Stimulated activated CD4-positive, alpha-beta T cell treated with anti-CD3 and anti-CD28 coated beads, Interleukin-1b, Interleukin-23, amount 100 ng/mL, for 48 hours (primary cell): ENCODE results near the gene POU6F2.
"Not testable (repeated sequence)": the region's sequence is repeated elsewhere in the genome, so short reads cannot be mapped to it uniquely, and the experiment has no call there.

Experiments used
- DNase-seq: peaks from one replicate; pipeline ENCODE4 v3.0.0-alpha.2; 2020

Gene POU6F2

DNA sequence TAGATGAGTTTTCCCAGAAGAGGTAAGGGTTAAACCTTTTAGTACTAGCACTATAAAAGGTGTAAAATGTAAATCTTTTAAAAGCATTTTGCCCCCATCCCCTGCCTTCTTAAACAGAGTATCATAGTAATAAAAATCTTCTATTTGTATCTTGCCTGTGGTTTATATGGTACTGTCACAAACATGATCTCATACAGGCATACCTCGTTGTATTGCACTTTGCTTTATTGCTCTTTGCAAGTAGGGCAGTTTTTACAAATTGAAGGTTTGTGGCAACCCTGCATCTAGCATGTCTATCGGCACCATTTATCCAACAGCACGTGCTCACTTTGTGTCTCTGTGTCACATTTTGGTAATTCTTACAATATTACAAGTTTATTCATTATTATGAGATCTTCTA, 389.7 kb downstream of the POU6F2 start:
- DNase-seq, result no peak

DNA sequence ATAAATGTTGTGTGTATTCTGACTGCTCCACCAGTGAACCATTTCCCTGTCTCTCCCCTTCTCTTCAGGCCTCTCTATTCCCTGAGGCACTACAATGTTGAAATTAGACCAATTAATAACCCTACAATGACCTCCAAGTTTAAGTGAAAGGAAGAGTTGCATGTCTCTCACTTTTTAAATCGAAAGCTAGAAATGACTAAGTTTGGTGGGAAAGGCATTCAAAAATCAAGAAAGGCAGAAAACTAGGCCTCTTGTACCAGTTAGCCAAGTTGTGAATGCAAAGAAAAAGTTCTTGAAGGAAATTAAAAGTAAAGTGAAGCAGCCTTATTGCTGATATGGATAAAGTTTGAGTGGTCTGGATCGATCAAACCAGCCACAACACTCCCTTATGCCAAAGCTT, 390.2 kb downstream of the POU6F2 start:
- no peak for DNase-seq

DNA sequence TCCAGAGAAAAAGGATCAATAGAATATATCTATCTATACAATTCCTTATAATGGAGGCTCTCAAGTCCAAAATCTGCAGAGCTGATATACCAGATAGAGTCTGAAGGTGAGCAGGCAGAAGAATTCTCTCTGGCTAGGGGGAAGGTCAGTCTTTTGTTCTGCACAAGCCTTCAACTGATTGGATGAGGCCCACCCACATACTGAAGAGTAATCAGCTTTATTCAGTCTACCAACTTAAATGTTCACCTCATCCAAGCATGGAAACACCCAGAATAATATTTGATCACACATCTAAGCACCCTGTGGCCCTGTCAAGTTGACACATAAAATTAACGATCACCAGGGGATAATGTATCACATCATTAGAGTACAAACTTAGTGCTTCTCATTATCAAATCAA, 394.7 kb downstream of the POU6F2 start:
- DNase-seq, result no peak

DNA sequence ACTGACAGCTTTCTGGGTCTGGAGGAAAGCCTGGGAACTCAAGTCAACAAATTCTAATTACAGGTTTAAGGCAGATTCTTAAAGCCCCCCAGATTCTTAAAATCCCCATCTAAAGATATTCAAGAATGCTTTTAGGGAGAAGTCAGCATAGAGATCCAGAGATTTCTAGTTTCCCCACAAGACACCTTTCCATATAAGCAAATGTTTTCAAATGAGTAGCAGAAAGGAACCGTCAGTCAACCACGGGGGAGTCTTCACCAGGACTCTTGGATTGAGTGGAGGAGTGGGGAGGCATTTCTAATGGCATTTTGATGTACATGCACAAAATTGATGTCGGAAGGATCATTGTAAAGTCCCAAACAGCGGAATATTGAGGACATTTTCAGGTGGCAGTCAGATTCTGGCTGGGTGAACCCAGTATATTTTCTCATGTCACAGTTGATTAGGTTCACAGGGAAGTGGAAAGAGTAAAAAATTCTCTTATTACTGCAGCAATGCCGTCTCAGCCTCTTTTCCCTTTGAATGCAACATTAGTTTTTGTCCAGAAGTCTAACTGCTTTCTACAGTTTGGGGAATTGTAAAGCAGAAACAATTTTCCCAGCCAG, 396.8 kb downstream of the POU6F2 start:
- no peak for DNase-seq

DNA sequence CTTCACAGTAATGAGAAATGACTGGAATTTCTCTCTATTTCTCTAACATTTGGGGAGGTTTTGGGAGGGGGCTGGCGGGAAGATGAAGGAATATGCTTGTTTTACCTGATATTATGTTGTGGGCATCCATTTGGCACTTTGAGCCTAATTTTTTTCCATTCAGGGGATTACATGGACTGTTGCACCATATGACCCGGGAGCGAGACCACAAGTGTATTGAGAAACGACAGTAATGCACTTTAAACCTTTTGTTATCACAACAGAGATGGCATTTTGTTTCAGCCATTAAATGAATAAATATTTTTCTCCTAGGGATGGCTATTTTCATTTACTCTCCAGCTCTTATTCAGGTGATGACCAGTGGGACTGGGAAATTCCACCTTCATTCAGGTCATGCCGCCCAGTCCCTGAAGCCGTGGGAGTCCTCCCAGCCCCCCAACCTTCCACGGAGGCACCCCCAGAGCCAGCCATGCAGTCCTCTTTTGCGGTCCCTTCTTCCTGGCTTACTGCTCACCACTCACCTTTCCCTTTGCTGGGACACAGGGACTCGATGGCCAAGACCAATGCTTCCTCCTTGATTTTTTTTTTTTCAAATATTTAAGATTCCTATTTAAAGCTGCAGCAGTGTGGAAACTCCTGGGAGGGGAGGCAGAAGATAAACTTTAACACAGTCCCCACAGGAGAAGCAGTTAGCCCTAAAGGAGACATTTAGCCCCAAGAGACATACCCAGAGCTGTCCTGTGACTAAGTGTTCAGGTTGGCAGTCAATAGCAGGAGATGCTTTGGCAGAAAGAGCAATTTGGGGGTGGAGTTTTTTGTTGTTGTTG, 397.6 kb downstream of the POU6F2 start:
- DNase-seq, result no peak

DNA sequence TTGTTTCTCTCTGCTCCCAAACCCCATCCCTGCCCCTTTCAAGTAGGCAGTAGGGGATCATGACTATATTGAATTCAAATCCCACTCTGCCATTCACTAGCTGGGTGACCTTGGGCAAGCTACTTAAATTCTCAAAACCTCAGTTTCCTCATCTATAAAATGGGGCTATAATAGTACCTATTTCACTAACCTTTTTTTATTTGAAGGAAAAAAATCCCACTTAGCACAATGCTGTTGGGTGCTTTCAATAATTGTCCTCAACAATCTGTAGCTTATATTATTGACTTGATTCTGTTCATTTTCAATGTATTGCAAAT, 398.1 kb downstream of the POU6F2 start:
- no peak for DNase-seq

DNA sequence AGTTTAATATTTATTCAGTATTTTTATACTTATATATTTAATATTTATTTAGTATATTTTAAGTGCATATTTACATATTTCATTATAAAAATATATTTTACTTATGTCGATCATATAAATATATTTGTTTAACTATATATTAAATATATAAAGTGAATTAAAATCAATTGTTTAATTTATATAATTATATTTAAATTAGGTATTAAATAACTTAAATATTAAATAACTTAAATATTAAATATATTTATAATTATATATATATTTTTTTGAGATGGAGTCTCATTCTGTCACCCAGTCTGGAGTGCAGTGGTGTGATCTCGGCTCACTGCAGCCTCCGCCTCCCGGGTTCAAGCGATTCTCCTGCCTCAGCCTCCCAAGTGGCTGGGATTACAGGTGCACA, 399.2 kb downstream of the POU6F2 start:
- DNase-seq, result not testable (repeated sequence)

DNA sequence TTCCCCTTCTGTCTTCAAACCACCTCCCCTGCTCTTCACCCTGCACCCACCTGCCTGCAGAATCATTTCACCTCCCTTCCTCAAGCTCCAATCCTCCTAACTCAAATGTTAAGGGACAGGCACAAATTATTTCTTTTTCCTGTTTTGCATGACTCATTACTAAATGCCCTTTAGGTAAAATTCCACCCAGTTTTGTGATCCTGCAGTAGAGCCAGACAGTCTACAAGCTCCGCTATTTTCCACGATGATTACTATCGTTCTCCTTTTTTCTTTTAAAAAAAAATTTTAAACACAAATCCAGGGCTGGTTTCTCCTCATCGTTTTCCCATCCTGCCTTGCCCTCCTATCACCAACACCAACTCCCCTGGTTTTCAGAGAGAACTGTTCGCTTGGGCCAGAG, 401.7 kb downstream of the POU6F2 start:
- no peak for DNase-seq

DNA sequence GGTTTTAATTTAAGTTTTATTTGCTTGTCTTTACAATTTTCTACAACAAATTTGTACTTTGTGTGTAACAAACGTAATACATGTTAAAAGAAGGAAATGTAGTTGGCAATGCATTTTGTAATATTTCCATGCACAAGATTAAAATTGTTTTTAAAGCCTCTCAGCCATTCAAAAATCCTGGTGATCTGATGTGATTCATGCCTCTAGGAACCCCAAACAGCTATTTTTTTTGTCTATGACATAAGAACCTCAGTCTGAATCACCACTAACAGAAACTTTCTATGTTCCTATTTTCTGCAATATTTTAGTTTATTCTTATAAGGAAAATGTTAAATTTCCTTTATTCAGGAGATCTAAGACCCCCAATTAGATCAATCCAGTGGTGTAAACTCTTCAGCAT, 405.4 kb downstream of the POU6F2 start:
- DNase-seq, result no peak

DNA sequence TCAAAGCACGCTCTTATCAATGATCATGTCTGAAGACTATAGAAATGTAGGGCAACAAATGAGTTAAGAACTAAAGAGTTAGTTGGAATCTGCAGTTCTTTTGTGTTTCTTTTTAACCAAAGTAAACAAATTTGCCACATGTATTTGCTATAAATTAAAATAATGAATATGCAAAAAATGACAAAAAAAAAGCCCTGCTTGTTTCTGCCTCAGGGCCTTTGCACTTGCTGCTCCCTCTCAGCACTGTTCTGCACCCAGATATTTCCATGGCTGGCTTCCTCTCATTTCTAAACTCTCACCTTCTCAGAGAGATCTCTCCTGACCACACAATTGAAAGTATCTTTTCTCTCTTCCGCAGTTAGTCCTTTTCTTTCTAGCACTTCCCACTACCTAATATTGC, 406.7 kb downstream of the POU6F2 start:
- DNase-seq, result no peak

DNA sequence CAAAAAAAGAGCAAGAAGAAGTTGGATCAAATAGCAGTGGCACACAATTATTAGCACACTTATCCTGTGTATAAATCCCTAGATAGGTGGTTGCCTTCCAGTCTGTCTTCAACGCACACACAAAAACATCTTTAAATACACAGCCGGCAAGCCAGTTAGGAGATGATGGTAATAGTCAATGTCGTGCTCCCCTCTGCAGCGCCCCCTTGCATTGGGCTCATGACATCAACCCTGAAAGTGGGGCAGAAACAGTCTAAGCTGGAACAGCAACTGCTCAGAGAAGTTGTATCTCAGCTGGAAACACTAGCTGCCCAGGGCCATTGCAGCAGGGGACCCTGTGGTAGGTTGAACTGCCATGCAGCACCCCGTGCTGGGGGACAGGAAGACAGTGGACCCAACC, 409.0 kb downstream of the POU6F2 start:
- DNase-seq, result no peak

DNA sequence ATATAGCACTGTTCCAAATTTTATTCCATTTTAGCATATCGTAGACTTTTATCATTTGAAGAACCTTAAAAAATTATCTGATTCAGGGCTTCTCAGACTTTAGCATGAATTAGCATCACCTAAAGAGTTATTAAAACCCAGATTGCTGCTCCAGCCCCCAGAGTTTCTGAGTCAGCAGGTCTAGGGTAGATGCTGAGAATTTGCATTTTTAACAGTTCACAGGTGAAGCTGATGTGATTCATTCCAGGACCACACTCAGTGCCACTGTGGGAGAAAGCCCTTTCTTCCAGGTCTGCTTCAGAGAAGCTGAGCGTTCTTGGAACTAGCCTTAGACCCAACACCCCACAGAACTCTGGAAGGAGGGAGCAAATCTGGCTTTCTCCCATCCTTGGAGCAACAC, 414.4 kb downstream of the POU6F2 start:
- DNase-seq, result no peak

DNA sequence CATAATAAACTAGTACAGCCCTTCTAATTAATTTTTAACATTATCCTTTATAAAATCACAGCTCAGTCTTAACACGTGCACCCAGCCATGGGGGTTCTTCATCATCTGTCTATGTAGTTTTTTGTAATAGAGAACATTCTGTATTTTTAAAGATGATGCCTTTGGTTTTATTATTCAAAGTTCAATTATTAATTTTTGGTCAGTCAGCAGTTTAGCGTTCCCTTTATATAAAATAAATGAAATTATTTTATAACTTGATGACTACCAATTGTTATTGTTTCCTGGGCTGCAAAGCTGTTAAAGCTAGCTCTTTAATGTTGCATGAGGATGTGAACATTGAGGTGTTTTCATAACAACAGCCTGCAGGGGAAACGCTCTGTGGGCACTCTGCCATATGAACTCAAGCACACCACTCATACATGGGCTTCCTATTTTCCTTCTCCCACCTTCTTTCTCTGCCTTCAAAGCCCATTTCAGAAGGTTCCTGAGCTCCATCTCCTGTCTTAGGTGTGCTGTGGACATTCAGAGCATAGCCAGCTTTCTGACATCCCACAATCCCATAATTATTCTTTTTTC, 416.5 kb downstream of the POU6F2 start:
- no peak for DNase-seq

DNA sequence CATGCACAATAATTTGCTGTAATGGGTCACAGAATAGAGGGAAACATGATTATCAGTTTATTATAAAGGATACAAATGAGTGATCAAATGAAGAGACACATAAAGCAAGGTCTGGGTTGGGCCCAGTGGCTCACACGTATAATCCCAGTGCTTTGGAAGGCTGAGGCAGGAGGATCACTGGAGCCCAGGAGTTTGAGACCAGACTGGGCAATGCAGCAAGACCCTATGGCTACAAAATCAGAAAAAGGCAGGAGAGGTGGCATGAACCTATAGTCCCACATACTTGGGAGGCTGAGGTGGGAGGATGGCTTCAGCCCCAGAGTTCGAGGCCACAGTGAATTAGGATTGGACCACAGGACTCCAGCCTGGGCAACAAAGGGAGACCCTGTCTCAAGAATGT, 421.7 kb downstream of the POU6F2 start:
- DNase-seq, result no peak

DNA sequence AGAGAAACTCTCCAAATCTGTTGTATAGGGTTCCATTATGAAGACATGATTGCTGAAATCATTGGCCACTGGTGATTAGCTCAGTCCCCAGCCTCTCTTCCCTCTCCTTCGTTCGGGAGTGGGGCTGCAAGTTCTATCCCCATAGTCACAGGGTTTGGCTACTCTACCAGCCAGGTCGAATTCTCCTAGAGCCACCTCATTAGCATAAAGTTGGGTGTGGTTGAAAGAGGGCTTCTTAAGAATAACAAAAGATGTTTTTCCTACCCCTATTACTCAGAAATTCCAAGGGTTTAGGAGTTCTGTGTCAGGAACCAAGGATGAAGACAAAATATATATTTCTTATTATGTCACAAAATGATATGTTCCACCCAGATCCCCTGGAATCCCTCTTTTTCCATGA, 422.3 kb downstream of the POU6F2 start:
- DNase-seq, result no peak

DNA sequence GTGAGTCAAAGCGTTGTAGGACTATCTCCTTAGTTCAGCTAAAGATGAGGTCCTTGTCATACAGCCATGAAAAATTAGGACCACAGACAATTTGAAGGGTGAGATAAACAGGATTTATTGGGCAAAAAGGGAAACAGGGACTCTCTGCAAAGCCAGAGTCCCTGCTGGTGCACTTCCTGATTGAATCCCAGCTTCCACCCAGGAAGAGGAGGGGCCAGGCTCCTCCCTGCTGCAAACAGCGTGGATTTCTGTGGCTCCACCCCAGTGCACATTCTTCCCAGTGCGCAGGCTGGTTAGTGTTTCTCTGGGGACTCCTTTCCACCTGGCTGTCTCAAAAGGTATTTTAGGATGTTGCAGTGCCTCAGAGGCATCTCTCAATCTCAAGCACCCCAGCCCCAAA, 423.1 kb downstream of the POU6F2 start:
- no peak for DNase-seq

DNA sequence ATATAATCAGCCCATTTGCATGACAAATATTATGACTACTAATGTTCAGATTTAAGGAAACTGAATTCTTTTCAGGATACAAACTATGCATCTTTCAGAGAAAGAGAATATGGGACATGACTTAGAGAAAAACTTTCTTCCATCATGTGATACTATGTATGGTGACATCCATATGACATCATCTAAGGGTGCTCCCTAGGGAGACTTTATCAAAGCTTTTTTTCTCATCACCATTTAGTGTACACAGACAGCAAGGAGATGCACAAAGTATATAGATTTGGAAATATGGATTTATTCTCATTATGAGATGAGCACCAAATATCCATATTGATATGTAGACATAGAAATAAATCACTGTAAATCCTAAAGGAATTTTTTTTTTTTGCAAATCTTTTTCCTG, 424.3 kb downstream of the POU6F2 start:
- DNase-seq, result no peak

DNA sequence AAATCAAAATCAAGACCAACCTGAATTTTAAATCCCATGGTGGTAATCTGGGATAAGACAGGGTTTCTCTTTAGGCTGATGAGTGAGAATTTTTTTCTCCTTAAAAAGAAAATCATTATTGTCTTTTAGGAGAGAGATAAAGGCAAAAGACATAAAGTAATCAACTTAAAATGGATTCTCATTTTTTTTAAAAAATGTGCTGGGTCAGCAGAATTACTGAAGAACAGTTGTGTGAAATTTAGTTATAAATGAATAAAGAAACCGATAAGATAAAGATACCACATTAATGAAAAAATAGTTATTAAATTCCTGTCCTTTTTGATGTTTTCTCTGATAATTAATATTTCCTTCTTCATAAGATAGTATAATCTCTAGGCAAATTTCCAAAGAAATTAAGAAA, 427.2 kb downstream of the POU6F2 start:
- no peak for DNase-seq

DNA sequence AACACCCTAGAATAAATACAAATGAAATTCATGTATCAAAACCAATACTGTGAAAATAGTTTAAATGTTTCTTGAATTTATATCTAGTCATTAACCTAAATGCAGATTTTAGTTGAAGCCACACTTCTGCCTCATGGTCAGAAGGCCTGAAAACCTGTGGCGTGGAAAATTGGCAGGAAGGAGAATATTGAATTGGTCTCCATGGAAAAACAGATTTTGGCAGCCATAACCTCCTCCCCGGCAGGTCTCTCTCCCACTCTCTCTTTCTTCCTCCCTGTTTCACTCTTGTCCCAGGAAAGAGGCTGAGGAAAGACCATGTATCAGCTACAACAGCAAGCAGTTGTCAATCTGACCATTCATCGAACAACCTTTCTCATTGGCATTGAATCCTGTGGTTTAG, 427.9 kb downstream of the POU6F2 start:
- no peak for DNase-seq

DNA sequence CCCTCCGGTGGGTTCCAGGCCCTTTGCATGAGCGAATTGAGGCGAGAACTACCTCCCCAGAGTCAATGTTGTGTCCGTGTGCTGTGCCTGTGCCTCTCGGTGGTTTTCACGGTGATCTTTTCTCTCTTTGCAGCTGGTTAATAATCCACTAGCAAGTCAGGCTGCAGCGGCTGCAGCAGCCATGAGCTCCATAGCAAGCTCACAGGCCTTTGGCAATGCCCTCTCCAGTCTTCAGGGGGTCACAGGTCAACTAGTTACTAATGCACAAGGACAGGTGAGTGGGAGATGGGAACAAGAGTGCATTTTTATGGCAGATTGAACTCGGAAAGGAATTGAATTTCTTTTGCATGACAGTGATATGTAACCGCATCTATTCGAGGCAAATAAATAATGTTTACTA, 428.8 kb downstream of the POU6F2 start:
- no peak for DNase-seq

DNA sequence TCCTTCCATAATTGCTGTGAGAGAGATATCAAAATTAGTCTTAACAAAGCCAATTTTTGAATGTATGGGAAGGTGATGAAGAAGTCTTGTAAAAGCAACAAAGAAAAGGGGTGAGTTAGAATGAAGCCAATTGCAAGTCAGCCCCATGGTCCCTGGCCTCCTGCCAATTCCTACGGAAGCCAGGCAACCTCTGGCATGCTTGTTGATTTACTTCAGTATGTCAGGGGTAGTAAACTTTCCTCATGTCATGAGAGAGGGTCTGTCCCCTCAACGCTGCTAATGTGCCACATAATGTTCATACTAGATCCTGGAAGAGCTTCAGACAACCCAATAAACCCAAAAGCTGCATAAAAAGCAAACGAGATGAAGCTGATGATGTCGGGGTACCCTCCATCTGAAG, 429.4 kb downstream of the POU6F2 start:
- DNase-seq, result no peak

DNA sequence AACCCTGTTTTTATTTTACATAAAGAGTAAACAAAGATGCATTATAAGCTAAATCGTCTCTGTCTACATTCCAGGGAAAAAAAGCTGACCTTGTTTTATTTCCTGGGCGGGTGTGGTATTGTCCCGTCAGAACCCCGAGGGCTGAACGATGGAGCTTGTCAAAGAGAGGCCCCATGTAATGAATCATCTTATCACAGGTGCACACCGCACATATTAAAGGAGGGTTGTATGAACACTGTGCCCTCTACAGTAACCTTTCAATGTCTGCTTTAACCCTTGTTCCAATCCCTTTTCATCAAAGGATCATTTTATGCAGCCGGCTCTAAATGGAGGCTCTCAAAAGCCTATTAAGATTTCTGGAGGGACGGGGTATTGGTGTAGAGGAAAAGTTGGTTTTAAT, 430.0 kb downstream of the POU6F2 start:
- DNase-seq, result no peak

DNA sequence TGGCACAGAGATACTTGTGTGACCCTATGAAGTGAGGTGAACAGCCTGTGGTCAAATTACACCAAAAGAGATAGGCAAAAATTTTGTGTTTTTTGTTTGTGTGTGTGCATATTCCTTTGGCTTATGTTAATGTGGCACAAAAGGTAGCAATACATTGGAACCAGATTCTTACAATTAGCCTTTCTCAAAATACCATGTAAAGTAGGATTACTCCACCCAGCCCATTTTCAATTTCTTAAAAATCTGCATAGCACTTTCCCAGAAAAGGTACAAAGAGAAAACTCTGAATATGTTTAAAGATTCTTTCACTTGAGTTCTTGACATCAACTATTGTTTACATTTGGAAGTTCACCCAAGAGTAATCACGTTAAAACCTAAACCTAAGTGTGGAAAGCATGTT, 431.2 kb downstream of the POU6F2 start:
- no peak for DNase-seq

DNA sequence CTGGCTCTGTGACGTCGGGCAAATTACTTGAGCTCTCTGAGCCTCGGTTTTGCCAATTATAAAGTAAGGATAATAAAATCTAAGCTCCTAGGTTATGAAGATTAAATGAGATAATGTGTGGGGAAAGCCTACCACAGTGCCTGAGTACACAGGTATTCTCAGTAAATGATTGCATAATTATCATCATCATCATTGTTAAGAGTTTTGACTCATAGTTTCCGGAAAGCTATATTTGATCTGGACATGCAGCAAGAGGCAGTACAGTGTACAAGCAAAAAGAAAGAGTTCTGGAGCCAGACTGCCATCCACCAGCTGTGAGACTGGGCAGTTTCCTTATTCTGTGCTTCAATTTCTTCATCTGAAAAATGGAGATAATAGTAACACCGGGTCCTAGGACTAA, 432.9 kb downstream of the POU6F2 start:
- DNase-seq, result no peak
